Motor neuron (in vitro differentiated cells): Measurements from ENCODE around the gene SLC25A10. TPM values are rescaled to one million over a fixed set of nuclear protein-coding genes. Genes with fewer than 3 reads are reported as not detected.

Experiments
- ATAC-seq, 8 experiments: fragments of 200-7000 bp; cut with Tn5 transposase; replicated peaks in 6 of 8; 2 replicates each; pipeline ENCODE4 v1.8.0; 2021; ENCODE audit warnings: mild to moderate bottlenecking in 8 of 8, moderate library complexity in 8 of 8
- H3K27ac ChIP-seq, 2 donors: fragments of 250-450 bp; sonication (Bioruptor Pico); 2 replicates each; pipeline ENCODE4 v1.9.0; 2021; ENCODE audit warnings: antibody characterized with exemption in 2 of 2, mild to moderate bottlenecking in 2 of 2, moderate library complexity in 1 of 2
- H3K4me1 ChIP-seq, 2 donors: fragments of 250-450 bp; sonication (Bioruptor Pico); replicated peaks in 1 of 2; 2 replicates each; pipeline ENCODE4 v1.6.1; 2021; ENCODE audit warnings: antibody characterized with exemption in 2 of 2, mild to moderate bottlenecking in 2 of 2, moderate library complexity in 1 of 2
- H3K4me3 ChIP-seq, 5 donors: fragments of 250-450 bp; sonication (Bioruptor Pico); 2 replicates each; pipeline ENCODE4 v1.9.0; 2021; ENCODE audit warnings: antibody characterized with exemption in 5 of 5, mild to moderate bottlenecking in 5 of 5, moderate library complexity in 4 of 5
- WGBS, 10 experiments: fragments of 450-650 bp; shearing (Covaris generic); methylation state at CpG; one replicate each; pipeline ENCODE4 v1.0.0; 2022; 5-methylcytosine and 5-hydroxymethylcytosine counted together
- in situ Hi-C, 9 experiments: fragments of 400-800 bp; cut with MboI; loops; one replicate each; pipeline ENCODE4 v1.15.0; 2021; ENCODE audit warnings: low sequenced_read_pairs in 9 of 9, low pct_unique_long_range_greater_than_20kb in 2 of 9; ENCODE audit not compliant: unreplicated experiment in 9 of 9
- total RNA-seq, 8 experiments: library from RNA; unstranded; fragments of 300-600 nt; gene quantifications; 2 replicates each; pipeline versions ENCODE4 v1.2.3 to v1.2.4, GENCODE V29; 2022

SLC25A10 gene
- total RNA-seq, 8 experiments from 2014 or later: 2.4 to 24.9 (median 5.0) TPM

- Histone ChIP-seq H3K4me3 (no peak overlapping the region), H3K27ac (no peak overlapping the region), H3K4me1 (peaks cover 11 to 13% of the 10 kb centered on the region in 2 donors)
- ATAC-seq: no peak
- in situ Hi-C loops: no loop called here
- 61 to 97% (median 91%) methylated on average over 2 to 10 of the region's 11 CpGs; no CpG with 5 or more reads in 3 of the 10 experiments for WGBS, 10 experiments
These were observed 31.9 kb upstream of the SLC25A10 start for GRCh38 chr17:81680150-81680549.

GRCh38 chr17:81681672-81682071 lies 30.4 kb upstream of the SLC25A10 start:
- Histone ChIP-seq H3K4me3 (no peak overlapping the region), H3K4me1 (peaks cover 8 to 13% of the 10 kb centered on the region in 2 donors), H3K27ac (no peak overlapping the region)
- no peak for ATAC-seq
- WGBS, 10 experiments: 80 to 100% (median 94%) methylated on average over 1 to 3 of the region's 17 CpGs; no CpG with 5 or more reads in 6 of the 10 experiments
- in situ Hi-C loops: no loop called here

DNA sequence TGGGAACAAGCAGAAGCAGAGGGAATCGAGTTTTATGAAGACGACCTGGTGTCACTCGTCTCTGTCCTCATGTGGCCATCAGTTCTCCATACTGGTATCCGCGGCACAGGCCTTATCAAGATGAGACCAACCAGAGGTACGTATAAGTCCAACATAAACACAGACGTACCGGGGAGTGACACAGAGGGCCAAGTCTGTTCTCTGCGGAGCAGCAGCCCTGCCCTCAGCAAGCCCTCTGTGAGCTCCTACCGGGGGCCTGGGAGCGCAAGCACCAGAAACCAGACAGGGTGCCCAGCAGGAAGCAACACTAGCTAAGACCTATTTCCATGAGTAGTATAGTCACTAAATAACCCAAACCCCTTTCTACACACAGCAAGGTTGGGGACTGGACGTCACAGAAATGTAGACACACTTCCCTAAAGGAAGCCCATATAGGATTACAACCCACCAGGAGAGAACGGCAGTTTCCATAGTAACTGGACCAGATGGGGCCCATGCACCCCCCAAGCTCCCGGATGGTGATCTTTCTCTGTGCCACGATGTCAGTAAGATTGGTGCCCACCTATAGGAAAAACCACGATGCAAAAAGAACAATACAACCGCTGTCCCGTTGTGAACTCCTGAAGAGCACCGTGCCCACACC lies 29.4 kb upstream of the SLC25A10 start:
- no peak for ATAC-seq
- H3K4me3 ChIP-seq: peak overlapping the region; percentile 81 to 97 (median 90)
- H3K4me1 ChIP-seq: peaks cover 8 to 13% of the 10 kb centered on the region in 2 donors
- WGBS, 10 experiments: 0 to 85% (median 34%) methylated on average over 2 to 11 of the region's 19 CpGs; no CpG with 5 or more reads in 4 of the 10 experiments
- peak overlapping the region; percentile 89 to 92 for H3K27ac ChIP-seq
- in situ Hi-C loops: no loop called here

DNA sequence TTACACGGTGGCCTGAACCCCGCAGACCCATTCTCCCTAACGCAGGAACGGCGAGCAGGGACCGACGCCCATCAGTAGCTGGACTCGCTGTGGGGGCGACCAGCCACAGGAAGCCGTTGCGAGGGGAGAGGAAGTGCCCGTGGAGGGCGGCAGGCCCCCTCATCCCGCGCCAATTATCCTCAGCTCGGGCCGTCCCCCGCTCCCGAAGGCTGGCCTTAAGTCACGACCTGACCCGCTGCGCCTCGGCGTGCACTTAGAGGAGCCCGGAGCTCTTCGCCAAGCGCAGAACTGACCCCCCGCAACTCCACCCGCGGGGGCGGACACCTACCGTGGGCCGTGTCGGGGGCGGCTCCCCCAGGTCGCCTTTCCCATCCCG lies 28.9 kb upstream of the SLC25A10 start:
- ATAC-seq: peak in 3 of 8 experiments; percentile 4 to 14 (median 6)
- Histone ChIP-seq H3K27ac (peak overlapping the region; percentile 89 to 92), H3K4me1 (peaks cover 8 to 13% of the 10 kb centered on the region in 2 donors), H3K4me3 (peak overlapping the region; percentile 81 to 97 (median 90))
- WGBS, 10 experiments: 0 to 2% (median 0%) methylated on average over 4 to 19 of the region's 37 CpGs; no CpG with 5 or more reads in 7 of the 10 experiments
- in situ Hi-C loops: no loop called here

GRCh38 chr17:81683584-81684441 lies 28.3 kb upstream of the SLC25A10 start, which contains the start of the genes ARL16 and HGS:
TSS of gene ARL16 (minus strand) at chr17:81683797. CDS start at chr17:81683753, 44 bp downstream.
TSS of gene HGS (plus strand) at chr17:81684011. CDS start at chr17:81684067, 56 bp downstream.
- peak; percentile 81 to 96 (median 94) for ATAC-seq
- H3K27ac ChIP-seq: peak within 1 kb of the TSS; percentile 89 to 92
- peaks cover 8 to 13% of the 10 kb centered on the region in 2 donors for H3K4me1 ChIP-seq
- 0 to 1% (median 0%) methylated on average over 4 to 32 of the region's 112 CpGs; no CpG with 5 or more reads in 5 of the 10 experiments for WGBS, 10 experiments
- in situ Hi-C loops: no loop called here
- H3K4me3 ChIP-seq: peak within 1 kb of the TSS; percentile 81 to 97 (median 90)

DNA sequence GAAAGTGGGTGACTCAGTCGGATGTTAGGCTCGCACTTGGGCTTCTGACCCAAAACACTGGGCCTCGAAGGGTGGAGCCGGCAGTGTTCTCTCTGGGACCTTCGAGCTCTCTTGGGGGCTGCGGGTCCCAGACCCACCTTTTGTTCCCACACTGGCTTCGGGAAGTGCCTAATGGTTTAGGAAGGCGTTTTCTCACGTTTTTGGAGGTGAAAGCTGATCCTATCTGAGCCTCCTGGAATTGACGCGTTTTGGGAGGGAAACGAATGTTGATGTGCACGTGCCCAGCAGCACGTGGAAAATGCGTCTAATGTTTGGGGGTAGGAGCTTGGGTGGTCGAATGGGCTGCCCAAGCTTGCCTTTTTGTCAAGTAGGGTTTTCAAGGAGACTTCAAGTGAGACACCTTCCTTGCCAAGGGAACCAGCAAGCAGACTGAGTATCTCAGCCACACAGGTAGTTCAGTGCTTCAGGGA lies 27.6 kb upstream of the SLC25A10 start:
- ATAC-seq: peak in 2 of 8 experiments; percentile 29 to 39
- peak overlapping the region; percentile 74 to 86 for H3K27ac ChIP-seq
- 0 to 21% (median 0%) methylated on average over 1 to 9 of the region's 16 CpGs; no CpG with 5 or more reads in 1 of the 10 experiments for WGBS, 10 experiments
- H3K4me3 ChIP-seq: peak overlapping the region; percentile 81 to 97 (median 90)
- in situ Hi-C loops: no loop called here
- peaks cover 8 to 13% of the 10 kb centered on the region in 2 donors for H3K4me1 ChIP-seq

DNA sequence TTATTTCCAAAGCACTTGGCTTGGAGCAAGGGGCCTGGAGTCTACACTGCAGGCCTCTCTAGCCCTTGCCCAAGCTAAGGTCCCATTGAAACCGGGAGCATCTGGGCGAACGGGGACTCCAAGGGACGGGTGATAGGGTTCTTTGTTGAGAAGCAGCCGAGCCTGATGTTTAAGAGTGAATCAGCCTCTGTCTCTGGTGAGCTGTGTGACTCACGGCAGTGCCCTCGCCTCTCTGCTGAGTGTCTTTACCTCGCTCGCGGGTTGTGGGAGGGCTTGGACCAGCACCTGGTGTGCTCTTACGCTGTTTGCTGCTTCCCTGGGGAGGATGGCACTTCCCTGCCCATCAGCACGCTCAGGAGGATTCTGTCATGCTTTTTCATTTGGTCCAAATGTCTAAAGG lies 27.0 kb upstream of the SLC25A10 start:
- Histone ChIP-seq H3K4me3 (peak overlapping the region; percentile 81 to 97 (median 90)), H3K27ac (no peak overlapping the region), H3K4me1 (peaks cover 8 to 13% of the 10 kb centered on the region in 2 donors)
- in situ Hi-C loops: no loop called here
- WGBS, 10 experiments: 25 to 69% (median 56%) methylated on average over 2 to 11 of the region's 12 CpGs; no CpG with 5 or more reads in 5 of the 10 experiments
- peak in 2 of 8 experiments; percentile 0 to 2 for ATAC-seq

- no peak for ATAC-seq
- in situ Hi-C loops: no loop called here
- WGBS, 10 experiments: 100% methylated on average over 2 of the region's 20 CpGs; no CpG with 5 or more reads in 9 of the 10 experiments
- Histone ChIP-seq H3K4me1 (peaks cover 8 to 13% of the 10 kb centered on the region in 2 donors), H3K4me3 (no peak overlapping the region), H3K27ac (no peak overlapping the region)
These were observed 25.5 kb upstream of the SLC25A10 start for GRCh38 chr17:81686614-81687013.

DNA sequence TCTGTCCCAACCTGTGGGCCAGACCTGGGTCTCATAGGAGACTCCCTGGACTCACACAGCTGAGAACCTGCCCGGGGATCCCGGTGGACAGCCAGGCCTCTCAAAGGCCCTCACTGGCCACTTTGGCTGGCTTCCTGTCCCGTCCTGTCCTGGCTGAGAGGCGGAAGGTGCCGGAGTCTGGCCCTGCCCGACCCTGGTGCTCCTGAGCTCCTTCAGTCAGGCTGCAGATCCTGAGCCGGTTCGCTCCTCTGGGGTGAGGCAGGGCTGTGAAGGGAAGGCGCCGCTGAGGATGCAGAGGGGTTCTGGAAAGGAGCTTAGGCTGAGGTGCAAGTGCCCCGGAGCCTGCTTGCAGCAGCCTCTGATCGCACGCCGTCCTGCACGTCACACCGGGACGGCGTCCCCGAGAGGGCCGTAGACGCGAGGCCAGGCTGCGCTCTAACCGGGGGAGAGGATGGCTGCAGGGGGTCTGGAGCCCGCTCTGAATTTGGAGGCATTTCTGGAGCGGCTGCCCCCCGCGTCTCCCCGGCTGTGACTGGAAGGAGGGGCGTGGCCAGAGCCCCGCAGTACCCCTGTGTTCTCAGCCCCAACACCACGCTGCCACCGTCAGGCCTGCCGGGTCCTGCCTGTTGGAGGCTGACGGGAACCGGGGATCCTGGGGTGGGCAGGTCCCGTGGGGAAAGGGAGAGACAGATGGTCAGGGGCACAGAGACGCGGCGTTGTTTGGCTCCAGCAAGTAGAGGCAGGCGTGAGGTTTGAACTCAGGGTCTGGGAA lies 24.1 kb upstream of the SLC25A10 start:
- in situ Hi-C loops: no loop called here
- ATAC-seq: no peak
- Histone ChIP-seq H3K4me3 (no peak overlapping the region), H3K4me1 (peaks cover 2 to 5% of the 10 kb centered on the region in 2 donors), H3K27ac (no peak overlapping the region)
- 80 to 100% (median 100%) methylated on average over 1 to 2 of the region's 41 CpGs; no CpG with 5 or more reads in 5 of the 10 experiments for WGBS, 10 experiments

GRCh38 chr17:81688616-81689015 lies 23.5 kb upstream of the SLC25A10 start:
- Histone ChIP-seq H3K4me3 (no peak overlapping the region), H3K27ac (no peak overlapping the region), H3K4me1 (peaks cover 2 to 5% of the 10 kb centered on the region in 2 donors)
- ATAC-seq: no peak
- WGBS, 10 experiments: 80 to 100% (median 94%) methylated on average over 2 to 8 of the region's 14 CpGs; no CpG with 5 or more reads in 6 of the 10 experiments
- in situ Hi-C loops: no loop called here

GRCh38 chr17:81690066-81690465 lies 22.0 kb upstream of the SLC25A10 start:
- Histone ChIP-seq H3K4me1 (peaks cover 0 to under 1% of the 10 kb centered on the region in 2 donors), H3K27ac (no peak overlapping the region), H3K4me3 (no peak overlapping the region)
- in situ Hi-C loops: no loop called here
- 88 to 100% (median 95%) methylated on average over 3 to 12 of the region's 18 CpGs; no CpG with 5 or more reads in 5 of the 10 experiments for WGBS, 10 experiments
- no peak for ATAC-seq

GRCh38 chr17:81690549-81690948 lies 21.5 kb upstream of the SLC25A10 start:
- ATAC-seq: no peak
- Histone ChIP-seq H3K4me1 (no peaks in the 10 kb centered on the region), H3K27ac (no peak overlapping the region), H3K4me3 (no peak overlapping the region)
- in situ Hi-C loops: no loop called here
- 70 to 100% (median 91%) methylated on average over 1 to 6 of the region's 17 CpGs; no CpG with 5 or more reads in 6 of the 10 experiments for WGBS, 10 experiments
